ENCODE data around the gene CTXND1. TPM values are rescaled to one million over a fixed set of nuclear protein-coding genes. Genes with fewer than 3 reads are reported as not detected.
A peak's percentile ranks its signal among the peaks of the same experiment; 100 is the strongest.

Gene CTXND1
- polyA plus RNA-seq, 6 donors from 2014 or later = not detected

GRCh38 chr15:80155001-80155377 lies 97.0 kb downstream of the CTXND1 start:
- H3K4me3 Mint-ChIP-seq = peak overlapping the region in 5 of 8 donors; percentile 28 to 90 (median 53)
- peaks cover 16 to 30% (median 27%) of the 10 kb centered on the region in 3 donors for H3K4me1 Mint-ChIP-seq
- H3K27me3 Mint-ChIP-seq = no peaks in the 10 kb centered on the region
- H3K27ac Mint-ChIP-seq = no peak overlapping the region
- H3K9me3 Mint-ChIP-seq = no peaks in the 10 kb centered on the region
- no peaks in the 10 kb centered on the region for H3K36me3 Mint-ChIP-seq
- no peak for DNase-seq
- no peak for ATAC-seq (ENCODE audit: low read depth in 2 of 2)

GRCh38 chr15:80154336-80154735 lies 97.7 kb downstream of the CTXND1 start:
- Mint-ChIP-seq H3K9me3 (no peaks in the 10 kb centered on the region), H3K4me1 (peaks cover 16 to 24% (median 23%) of the 10 kb centered on the region in 3 donors), H3K27ac (no peak overlapping the region), H3K36me3 (no peaks in the 10 kb centered on the region), H3K27me3 (no peaks in the 10 kb centered on the region), H3K4me3 (peak overlapping the region in 5 of 8 donors; percentile 83 to 95 (median 90))
- DNase-seq (no peak), ATAC-seq (ENCODE audit: low read depth in 2 of 2) (no peak)

- no peaks in the 10 kb centered on the region for H3K27me3 Mint-ChIP-seq
- peak overlapping the region in 6 of 8 donors; percentile 52 to 95 (median 88) for H3K4me3 Mint-ChIP-seq
- ATAC-seq (ENCODE audit: low read depth in 2 of 2) (no peak), DNase-seq (no peak)
- H3K9me3 Mint-ChIP-seq = no peaks in the 10 kb centered on the region
- H3K27ac Mint-ChIP-seq = no peak overlapping the region
- no peaks in the 10 kb centered on the region for H3K36me3 Mint-ChIP-seq
- H3K4me1 Mint-ChIP-seq = peaks cover 16 to 21% (median 20%) of the 10 kb centered on the region in 3 donors
Observed at GRCh38 chr15:80153900-80154299, 98.1 kb downstream of the CTXND1 start.

GRCh38 chr15:80152896-80153876 lies 98.8 kb downstream of the CTXND1 start, which contains the start of gene FAH:
TSS of gene FAH (plus strand) at chr15:80152999. CDS start at chr15:80153055, 56 bp downstream.
- DNase-seq = peak; percentile 35
- H3K27ac Mint-ChIP-seq = peak within 1 kb of the TSS; percentile 34 to 93 (median 80)
- no peaks in the 10 kb centered on the region for H3K27me3 Mint-ChIP-seq
- no peaks in the 10 kb centered on the region for H3K9me3 Mint-ChIP-seq
- peak; percentile 43 to 50 for ATAC-seq (ENCODE audit: low read depth in 2 of 2)
- peaks cover 14 to 21% (median 16%) of the 10 kb centered on the region in 3 donors for H3K4me1 Mint-ChIP-seq
- peak within 1 kb of the TSS; percentile 83 to 95 (median 90) for H3K4me3 Mint-ChIP-seq
- H3K36me3 Mint-ChIP-seq = no peaks in the 10 kb centered on the region

GRCh38 chr15:80152180-80152895 lies 99.7 kb downstream of the CTXND1 start:
- Mint-ChIP-seq H3K27ac (peak overlapping the region; percentile 34 to 93 (median 80)), H3K36me3 (no peaks in the 10 kb centered on the region), H3K4me1 (peaks cover 14 to 21% (median 16%) of the 10 kb centered on the region in 3 donors), H3K4me3 (peak overlapping the region; percentile 83 to 95 (median 88)), H3K27me3 (no peaks in the 10 kb centered on the region), H3K9me3 (no peaks in the 10 kb centered on the region)
- peak; percentile 70 for DNase-seq
- peak; percentile 75 to 80 for ATAC-seq (ENCODE audit: low read depth in 2 of 2)

GRCh38 chr15:80151576-80151975 lies 100.4 kb downstream of the CTXND1 start:
- DNase-seq (no peak), ATAC-seq (ENCODE audit: low read depth in 2 of 2) (no peak)
- Mint-ChIP-seq H3K4me3 (peak overlapping the region; percentile 83 to 95 (median 88)), H3K27ac (peak overlapping the region in 3 of 6 donors; percentile 34 to 83 (median 65)), H3K9me3 (no peaks in the 10 kb centered on the region), H3K27me3 (no peaks in the 10 kb centered on the region), H3K4me1 (peaks cover 14 to 21% (median 16%) of the 10 kb centered on the region in 3 donors), H3K36me3 (no peaks in the 10 kb centered on the region)

GRCh38 chr15:80151148-80151547 lies 100.9 kb downstream of the CTXND1 start:
- Mint-ChIP-seq H3K9me3 (peaks cover 0 to 2% (median 0%) of the 10 kb centered on the region in 7 donors), H3K27me3 (no peaks in the 10 kb centered on the region), H3K36me3 (no peaks in the 10 kb centered on the region), H3K27ac (peak overlapping the region in 3 of 6 donors; percentile 62 to 73 (median 65)), H3K4me3 (peak overlapping the region in 3 of 8 donors; percentile 21 to 87 (median 59)), H3K4me1 (peaks cover 14 to 21% (median 16%) of the 10 kb centered on the region in 3 donors)
- ATAC-seq (ENCODE audit: low read depth in 2 of 2) = no peak
- no peak for DNase-seq

Other genes with a start within 250 kb of the CTXND1 start
- gene ZFAND6, start 192.5 kb downstream of the CTXND1 start, polyA plus RNA-seq (ENCODE audit: low read depth in 6 of 6) = 100 to 1,000 TPM; 106 to 189 (median 148) TPM
- 1 to 10 TPM in 2 of 6 donors, under 1 TPM in 3, not detected in 1; 0.58 to 1.7 (median 0.97) TPM for gene FAH, start 99.2 kb downstream of the CTXND1 start, polyA plus RNA-seq (ENCODE audit: low read depth in 6 of 6)
- not detected for gene ARNT2, start 152.2 kb upstream of the CTXND1 start, polyA plus RNA-seq (ENCODE audit: low read depth in 6 of 6)